ENCODE results near the gene OAS2. TPM values are rescaled to one million over a fixed set of nuclear protein-coding genes. Genes with fewer than 3 reads are reported as not detected.

OAS2 gene
- polyA plus RNA-seq, 1 donor (not counting 4 experiments of a cell fraction or from before 2014, with no cell fraction given) = 92.7 TPM

- Histone ChIP-seq H3K4me3 (ENCODE audit: control insufficient read depth in 2 of 3, extremely low read depth in 1 of 3, insufficient read depth in 2 of 3, low read depth in 1 of 3, low read length in 3 of 3) (no peak overlapping the region), H3K9me1 (ENCODE audit: control insufficient read depth, extremely low read depth, insufficient read depth, low read length) (no peaks in the 10 kb centered on the region), H3K27me3 (ENCODE audit: control insufficient read depth, extremely low read depth, insufficient read depth, low read length) (no peaks in the 10 kb centered on the region), H2AFZ (ENCODE audit: control insufficient read depth, low read length) (no peak overlapping the region), H3K4me1 (ENCODE audit: control insufficient read depth, extremely low read depth, insufficient read depth, low read length) (no peaks in the 10 kb centered on the region), H3K9ac (ENCODE audit: control insufficient read depth, extremely low read depth, insufficient read depth, low read length) (no peak overlapping the region), H3K9me3 (ENCODE audit: control insufficient read depth, low read depth, low read length) (no peaks in the 10 kb centered on the region), H3K27ac (ENCODE audit: control insufficient read depth, insufficient read depth, low read length) (no peak overlapping the region), H4K20me1 (ENCODE audit: control insufficient read depth, extremely low read depth, insufficient read depth, low read length) (no peaks in the 10 kb centered on the region), H3K79me2 (ENCODE audit: control insufficient read depth, insufficient read depth, low read length) (no peaks in the 10 kb centered on the region), H3K4me2 (ENCODE audit: control insufficient read depth, extremely low read depth, insufficient read depth, low read depth, low read length) (no peak overlapping the region), H3K36me3 (ENCODE audit: control insufficient read depth in 2 of 2, extremely low read depth in 1 of 2, insufficient read depth in 2 of 2, low read length in 2 of 2) (peaks cover 0 to 19% of the 10 kb centered on the region in 2 experiments)
- dilution Hi-C loops (cut with MboI; ENCODE audit: extremely low pct_ligation_motif_present, low sequenced_read_pairs) = no loop called here
- TF ChIP-seq EZH2 (IDR thresholded peaks at IDR 0.05; ENCODE audit: low read length) = no peak
- TF ChIP-seq, protein P1, sequence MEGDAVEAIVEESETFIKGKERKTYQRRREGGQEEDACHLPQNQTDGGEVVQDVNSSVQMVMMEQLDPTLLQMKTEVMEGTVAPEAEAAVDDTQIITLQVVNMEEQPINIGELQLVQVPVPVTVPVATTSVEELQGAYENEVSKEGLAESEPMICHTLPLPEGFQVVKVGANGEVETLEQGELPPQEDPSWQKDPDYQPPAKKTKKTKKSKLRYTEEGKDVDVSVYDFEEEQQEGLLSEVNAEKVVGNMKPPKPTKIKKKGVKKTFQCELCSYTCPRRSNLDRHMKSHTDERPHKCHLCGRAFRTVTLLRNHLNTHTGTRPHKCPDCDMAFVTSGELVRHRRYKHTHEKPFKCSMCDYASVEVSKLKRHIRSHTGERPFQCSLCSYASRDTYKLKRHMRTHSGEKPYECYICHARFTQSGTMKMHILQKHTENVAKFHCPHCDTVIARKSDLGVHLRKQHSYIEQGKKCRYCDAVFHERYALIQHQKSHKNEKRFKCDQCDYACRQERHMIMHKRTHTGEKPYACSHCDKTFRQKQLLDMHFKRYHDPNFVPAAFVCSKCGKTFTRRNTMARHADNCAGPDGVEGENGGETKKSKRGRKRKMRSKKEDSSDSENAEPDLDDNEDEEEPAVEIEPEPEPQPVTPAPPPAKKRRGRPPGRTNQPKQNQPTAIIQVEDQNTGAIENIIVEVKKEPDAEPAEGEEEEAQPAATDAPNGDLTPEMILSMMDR (optimal IDR thresholded peaks at IDR 0.05 in 1 of 3, IDR thresholded peaks at IDR 0.05 in 1 of 3, conservative IDR thresholded peaks at IDR 0.05 in 1 of 3; ENCODE audit: extremely low read depth in 1 of 3, insufficient read depth in 2 of 3, low read length in 3 of 3) = peak; percentile 91 to 100 (median 94)
- peak; percentile 41 for DNase-seq (ENCODE audit: low read depth, low spot score)
- FAIRE-seq = peak; percentile 86
These were observed 14.5 kb downstream of the OAS2 start for GRCh38 chr12:112992541-112993398.

DNA sequence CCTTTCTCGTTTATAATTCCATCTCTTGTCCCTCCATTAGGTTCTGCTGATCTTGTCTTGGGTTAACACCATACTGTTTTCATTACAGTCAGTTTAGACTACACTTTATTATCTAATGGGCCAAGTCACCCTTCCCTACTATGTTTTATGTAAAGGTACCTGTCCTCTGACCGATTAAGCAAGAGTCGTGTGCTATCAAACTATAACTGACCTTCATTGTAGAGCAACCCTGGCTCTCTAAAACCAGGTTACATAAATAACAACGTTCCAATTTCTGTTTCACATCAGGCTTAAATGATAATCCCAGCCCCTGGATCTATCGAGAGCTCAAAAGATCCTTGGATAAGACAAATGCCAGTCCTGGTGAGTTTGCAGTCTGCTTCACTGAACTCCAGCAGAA lies 16.7 kb downstream of the OAS2 start:
- no peak for FAIRE-seq
- H3K27me3 ChIP-seq (ENCODE audit: control insufficient read depth, extremely low read depth, insufficient read depth, low read length) = no peaks in the 10 kb centered on the region
- no peaks in the 10 kb centered on the region for H3K79me2 ChIP-seq (ENCODE audit: control insufficient read depth, insufficient read depth, low read length)
- no peak overlapping the region for H2AFZ ChIP-seq (ENCODE audit: control insufficient read depth, low read length)
- no peak for TF ChIP-seq EZH2 (IDR thresholded peaks at IDR 0.05; ENCODE audit: low read length)
- TF ChIP-seq, protein P1 (optimal IDR thresholded peaks at IDR 0.05 in 1 of 3, IDR thresholded peaks at IDR 0.05 in 1 of 3, conservative IDR thresholded peaks at IDR 0.05 in 1 of 3; ENCODE audit: extremely low read depth in 1 of 3, insufficient read depth in 2 of 3, low read length in 3 of 3) = no peak
- no peak overlapping the region for H3K4me3 ChIP-seq (ENCODE audit: control insufficient read depth in 2 of 3, extremely low read depth in 1 of 3, insufficient read depth in 2 of 3, low read depth in 1 of 3, low read length in 3 of 3)
- no peak overlapping the region for H3K9ac ChIP-seq (ENCODE audit: control insufficient read depth, extremely low read depth, insufficient read depth, low read length)
- DNase-seq (ENCODE audit: low read depth, low spot score) = no peak
- H3K27ac ChIP-seq (ENCODE audit: control insufficient read depth, insufficient read depth, low read length) = no peak overlapping the region
- H3K9me3 ChIP-seq (ENCODE audit: control insufficient read depth, low read depth, low read length) = no peaks in the 10 kb centered on the region
- H3K36me3 ChIP-seq (ENCODE audit: control insufficient read depth in 2 of 2, extremely low read depth in 1 of 2, insufficient read depth in 2 of 2, low read length in 2 of 2) = peaks cover 0 to 13% of the 10 kb centered on the region in 2 experiments
- dilution Hi-C loops (cut with MboI; ENCODE audit: extremely low pct_ligation_motif_present, low sequenced_read_pairs) = no loop called here
- H3K4me1 ChIP-seq (ENCODE audit: control insufficient read depth, extremely low read depth, insufficient read depth, low read length) = no peaks in the 10 kb centered on the region
- no peaks in the 10 kb centered on the region for H4K20me1 ChIP-seq (ENCODE audit: control insufficient read depth, extremely low read depth, insufficient read depth, low read length)
- H3K4me2 ChIP-seq (ENCODE audit: control insufficient read depth, extremely low read depth, insufficient read depth, low read depth, low read length) = no peak overlapping the region
- no peaks in the 10 kb centered on the region for H3K9me1 ChIP-seq (ENCODE audit: control insufficient read depth, extremely low read depth, insufficient read depth, low read length)

Data from keratinocyte (primary cell).